ENCODE measurements around the gene PRKAG3.
"Not testable (repeated sequence)": the region's sequence is repeated elsewhere in the genome, so short reads cannot be mapped to it uniquely, and the experiment has no call there.

Gene PRKAG3

GRCh38 chr2:218780851-218781690, 50.5 kb downstream of the PRKAG3 start:
- peak; percentile 38 for DNase-seq (ENCODE audit: low spot score)

- no peak for DNase-seq (ENCODE audit: low spot score)
These were observed 51.6 kb downstream of the PRKAG3 start for GRCh38 chr2:218780046-218780445.

DNA sequence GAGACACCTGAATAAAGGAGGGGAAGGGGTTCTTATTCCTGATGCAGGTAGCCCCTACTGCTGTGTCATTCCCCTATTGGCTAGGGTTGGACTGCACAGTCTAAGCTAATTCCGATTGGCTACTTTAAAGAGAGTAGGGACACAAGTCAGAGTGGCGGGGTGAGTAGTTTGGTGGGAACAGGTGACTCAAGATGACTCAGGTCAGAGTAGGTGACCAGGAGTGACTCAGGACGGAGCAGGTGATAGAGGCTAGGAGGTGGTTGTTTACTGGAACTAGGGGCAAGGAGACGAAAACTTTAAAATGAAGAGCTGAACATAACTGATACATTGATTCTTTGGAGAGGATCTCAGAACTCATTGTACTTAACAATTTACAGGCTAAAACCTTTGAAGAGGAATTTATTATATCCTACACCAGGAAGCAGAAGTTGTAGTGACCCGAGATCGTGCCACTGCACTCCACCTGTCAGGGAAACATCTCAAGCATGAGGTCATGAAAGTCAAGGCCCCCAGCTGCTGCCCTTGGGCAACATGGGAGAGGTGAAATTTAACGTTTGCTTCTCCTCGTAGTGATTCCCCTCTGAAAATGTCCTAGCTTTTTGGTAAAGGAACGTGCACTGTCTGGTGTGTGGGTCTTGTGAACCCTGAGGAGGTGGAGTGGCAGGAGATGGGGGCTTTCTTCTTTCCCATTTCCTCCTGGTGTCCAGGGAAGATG, 54.2 kb downstream of the PRKAG3 start:
- no peak for DNase-seq (ENCODE audit: low spot score)

- no peak for DNase-seq (ENCODE audit: low spot score)
These were observed 55.1 kb downstream of the PRKAG3 start for GRCh38 chr2:218776488-218776887.

- no peak for DNase-seq (ENCODE audit: low spot score)
These were observed 57.7 kb downstream of the PRKAG3 start for GRCh38 chr2:218773881-218774280.

DNA sequence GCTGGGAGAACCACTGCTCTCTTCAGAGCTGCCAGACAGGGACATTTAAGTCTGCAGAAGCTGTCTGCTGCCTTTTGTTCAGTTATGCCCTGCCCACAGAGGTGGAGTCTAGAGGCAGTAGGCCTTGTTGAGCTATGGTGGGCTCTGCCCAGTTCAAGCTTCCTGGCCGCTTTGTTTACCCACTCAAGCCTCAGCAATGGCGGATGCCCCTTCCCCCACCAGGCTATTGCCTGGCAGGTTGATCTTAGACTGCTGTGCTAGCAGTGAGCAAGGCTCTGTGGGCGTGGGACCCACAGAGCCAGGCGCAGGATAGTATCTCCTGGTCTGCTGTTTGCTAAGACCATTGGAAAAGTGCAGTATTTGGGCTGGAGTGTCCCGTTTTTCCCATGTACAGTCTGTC, 58.8 kb downstream of the PRKAG3 start:
- DNase-seq (ENCODE audit: low spot score): not testable (repeated sequence)

Data from HuH-7.5 (cell line).